HCT116 (cell line): ENCODE measurements around the gene DYRK1B. TPM values are rescaled to one million over a fixed set of nuclear protein-coding genes. Genes with fewer than 3 reads are reported as not detected.

Source experiments
- ATAC-seq: fragments of 200-7000 bp; cut with Tn5 transposase; 2 replicates; pipeline ENCODE4 v1.9.1; 2020; ENCODE audit warnings: mild to moderate bottlenecking, moderate library complexity
- BruUV-seq: library from RNA; stranded (reverse); fragments of 400-500 nt; replicated peaks from 2 replicates; lab custom pipeline; 2021; lab: Mats Ljungman, UMichigan
- CTCF ChIA-PET: fragments of 300-600 bp; sonication (Branson Sonifier 250); formaldehyde crosslinking; loops from one replicate; lab custom pipeline; 2021; ENCODE audit warnings: antibody characterized with exemption; lab: Charles Lee
- POLR2A ChIA-PET: fragments of 300-600, 350-600 bp; sonication (Branson Sonifier 250); formaldehyde crosslinking; loops from one replicate; lab custom pipeline; 2021; ENCODE audit warnings: antibody characterized with exemption; lab: Charles Lee
- RAD21 ChIA-PET, 2 experiments: fragments of 300-600 bp; sonication (Branson Sonifier 250); formaldehyde crosslinking; loops; one replicate each; lab custom pipeline; 2023; ENCODE audit warnings: low total read pairs in 2 of 2; ENCODE audit not compliant: uncharacterized antibody in 2 of 2, unreplicated experiment in 2 of 2, low non-redundant PET in 1 of 2; lab: Charles Lee
- DNase-seq: peaks from one replicate; pipeline ENCODE4 v3.0.0-alpha.2; 2010; ENCODE audit warnings: low read depth, low spot score
- H2AFZ ChIP-seq: fragments of 200-600 bp; shearing (Covaris generic), sonication (generic); 2 replicates; pipeline ENCODE4 v1.6.1; 2017; ENCODE audit warnings: low read depth, mixed run types, mixed read lengths, antibody characterized with exemption, low read length; ENCODE audit not compliant: poor library complexity, severe bottlenecking
- H3K27ac ChIP-seq: 2 replicates; pipeline ENCODE4 v1.5.1; 2012; ENCODE audit warnings: low read depth, low read length
- H3K27me3 ChIP-seq: fragments of 200-600 bp; sonication (generic); 2 replicates; pipeline ENCODE4 v1.6.1; 2016; ENCODE audit warnings: mixed run types, low read length, mixed read lengths; ENCODE audit not compliant: insufficient read depth
- H3K36me3 ChIP-seq, 2 experiments: fragments of 200-500 bp in 1 of 2; fragments of 200-600 bp in 1 of 2; sonication (Bioruptor generic) in 1 of 2; sonication (generic) in 1 of 2; 2 replicates each; pipeline versions ENCODE4 v1.5.1 to v1.6.1; 2014 to 2016; ENCODE audit warnings: low read length in 2 of 2, inconsistent platforms in 1 of 2, mixed read lengths in 1 of 2, mixed run types in 1 of 2; ENCODE audit not compliant: insufficient read depth in 2 of 2, control insufficient read depth in 1 of 2
- H3K4me1 ChIP-seq, 2 experiments: fragments of 200-600 bp in 1 of 2; sonication (generic) in 1 of 2; 2 replicates each; pipeline versions ENCODE4 v1.5.1 to v1.6.1; 2012 to 2017; ENCODE audit warnings: low read length in 2 of 2, inconsistent platforms in 1 of 2, mild to moderate bottlenecking in 1 of 2, mixed read lengths in 1 of 2, mixed run types in 1 of 2, moderate library complexity in 1 of 2; ENCODE audit not compliant: insufficient read depth in 2 of 2, control insufficient read depth in 1 of 2
- H3K4me2 ChIP-seq: fragments of 200-600 bp; sonication (generic); 2 replicates; pipeline ENCODE4 v1.6.1; 2017; ENCODE audit warnings: mixed run types, low read length, mixed read lengths
- H3K4me3 ChIP-seq, 2 experiments: fragments of 200-600 bp in 1 of 2; sonication (generic) in 1 of 2; replicated peaks in 1 of 2; 2 replicates each; pipeline ENCODE4 v1.5.1; 2011 to 2016; ENCODE audit warnings: low read length in 2 of 2, control low read depth in 1 of 2, low read depth in 1 of 2, mild to moderate bottlenecking in 1 of 2, mixed read lengths in 1 of 2, mixed run types in 1 of 2
- H3K79me2 ChIP-seq: fragments of 200-600 bp; sonication (generic); 2 replicates; pipeline ENCODE4 v1.6.1; 2017; ENCODE audit warnings: mild to moderate bottlenecking, mixed run types, low read length, moderate library complexity, mixed read lengths; ENCODE audit not compliant: insufficient read depth
- H3K9ac ChIP-seq: fragments of 200-600 bp; sonication (generic); 2 replicates; pipeline ENCODE4 v1.6.1; 2016; ENCODE audit warnings: low read length, mixed read lengths
- H3K9me2 ChIP-seq: fragments of 200-600 bp; sonication (generic), shearing (Covaris generic); 2 replicates; pipeline ENCODE4 v1.6.1; 2017; ENCODE audit warnings: mixed run types, mild to moderate bottlenecking, moderate library complexity; ENCODE audit not compliant: insufficient read depth
- H3K9me3 ChIP-seq, 2 experiments: fragments of 200-500 bp in 1 of 2; fragments of 200-600 bp in 1 of 2; sonication (Bioruptor generic) in 1 of 2; sonication (generic) in 1 of 2; 2 replicates each; pipeline ENCODE4 v1.6.1; 2014 to 2017; ENCODE audit warnings: low read length in 2 of 2, mixed read lengths in 2 of 2, inconsistent platforms in 1 of 2, low read depth in 1 of 2, mild to moderate bottlenecking in 1 of 2, mixed run types in 1 of 2, moderate library complexity in 1 of 2; ENCODE audit not compliant: control insufficient read depth in 1 of 2, insufficient read depth in 1 of 2
- H4K20me1 ChIP-seq: fragments of 200-600 bp; sonication (generic), shearing (Covaris generic); 2 replicates; pipeline ENCODE4 v1.6.1; 2017; ENCODE audit warnings: mixed run types, mild to moderate bottlenecking, moderate library complexity; ENCODE audit not compliant: insufficient read depth
- CBX3 ChIP-seq: IDR thresholded peaks from 2 replicates; pipeline ENCODE4 v1.6.1; 2012; ENCODE audit warnings: low read depth
- CEBPB ChIP-seq: IDR thresholded peaks from 2 replicates; pipeline ENCODE4 v1.6.1; 2012; ENCODE audit warnings: low read depth
- EGR1 ChIP-seq: IDR thresholded peaks from 2 replicates; pipeline ENCODE4 v1.6.1; 2012; ENCODE audit warnings: low read depth
- ELF1 ChIP-seq: IDR thresholded peaks from 2 replicates; pipeline ENCODE4 v1.6.1; 2012; ENCODE audit warnings: low read depth, borderline replicate concordance
- EZH2 ChIP-seq: fragments of 200-600 bp; sonication (generic); IDR thresholded peaks from 2 replicates; pipeline ENCODE4 v1.6.1; 2017; ENCODE audit warnings: antibody characterized with exemption, mixed run types
- JUND ChIP-seq: IDR thresholded peaks from 2 replicates; pipeline ENCODE4 v1.6.1; 2012
- POLR2AphosphoS5 ChIP-seq: IDR thresholded peaks from 2 replicates; pipeline ENCODE4 v1.6.1; 2011; ENCODE audit warnings: mild to moderate bottlenecking, low read depth, low read length, moderate library complexity
- RAD21 ChIP-seq: IDR thresholded peaks from 2 replicates; pipeline ENCODE4 v1.6.1; 2012; ENCODE audit warnings: low read depth, mild to moderate bottlenecking
- SIN3A ChIP-seq: IDR thresholded peaks from 2 replicates; pipeline ENCODE4 v1.6.1; 2012; ENCODE audit warnings: low read depth
- SP1 ChIP-seq: IDR thresholded peaks from 2 replicates; pipeline ENCODE4 v1.6.1; 2012; ENCODE audit warnings: low read depth
- SRF ChIP-seq: IDR thresholded peaks from 2 replicates; pipeline ENCODE4 v1.6.1; 2012; ENCODE audit warnings: low read depth
- ZNF274 ChIP-seq: fragments of 200-500 bp; sonication (Bioruptor generic); IDR thresholded peaks from 2 replicates; pipeline ENCODE4 v1.6.1; 2014; ENCODE audit warnings: mild to moderate bottlenecking, low read depth, low read length, inconsistent platforms
- intact Hi-C: fragments of 100-400 bp; cut with micrococcal nuclease; formaldehyde crosslinking; loops from 2 replicates; pipeline ENCODE4 v1.10.0; 2022
- total RNA-seq: library from RNA; stranded (reverse); gene quantifications from one replicate; pipeline ENCODE4 v1.2.1, GENCODE V29; 2021; ENCODE audit not compliant: unreplicated experiment
- TF ChIP-seq, protein P1 (sequence below): IDR thresholded peaks from 2 replicates; pipeline ENCODE4 v1.6.1; 2012
- TF ChIP-seq, protein P2 (sequence below): IDR thresholded peaks from 2 replicates; pipeline ENCODE4 v1.6.1; 2012

Gene DYRK1B
- total RNA-seq, 1 experiment from 2014 or later = 7.3 TPM

DNA sequence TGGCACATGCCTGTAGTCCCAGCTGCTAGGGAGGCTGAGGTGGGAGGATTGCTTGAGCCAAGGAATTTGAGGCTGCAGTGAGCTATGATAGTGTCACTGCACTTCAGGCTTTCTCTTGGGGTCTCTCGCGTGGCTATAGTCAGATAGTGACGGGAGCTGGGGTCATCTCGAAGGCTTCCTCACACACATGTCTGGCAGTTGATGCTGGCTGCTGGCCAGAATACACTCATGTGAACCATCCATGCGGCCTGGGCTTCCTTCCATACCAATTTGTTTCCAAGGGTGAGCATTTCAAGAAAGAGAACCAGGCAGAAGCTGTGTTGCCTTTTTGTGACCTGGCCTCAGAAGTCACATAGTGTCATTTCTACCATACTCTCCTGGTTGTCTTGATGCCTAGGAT lies 28.9 kb downstream of the DYRK1B start:
- no TSS peak for BruUV-seq
- Histone ChIP-seq H2AFZ (no peak overlapping the region), H3K79me2 (no peaks in the 10 kb centered on the region), H3K4me1 (peaks cover 0 to 4% of the 10 kb centered on the region in 2 experiments; a peak in 1 of 4 replicates), H3K9ac (no peak overlapping the region), H3K4me3 (no peak overlapping the region), H4K20me1 (no peaks in the 10 kb centered on the region), H3K4me2 (no peak overlapping the region), H3K27me3 (peaks cover 5% of the 10 kb centered on the region; the same call in 1 of the 2 replicates), H3K36me3 (no peaks in the 10 kb centered on the region), H3K9me2 (no peaks in the 10 kb centered on the region), H3K9me3 (no peaks in the 10 kb centered on the region), H3K27ac (no peak overlapping the region)
- ChIA-PET CTCF (interaction anchor here (2.1 kb wide), 1 partner anchor 12 kb away, joined by 11 read pairs; no protein-coding TSS in a partner anchor), POLR2A (no interaction called here), RAD21 (no interaction called here)
- ATAC-seq (no peak), DNase-seq (no peak)
- TF ChIP-seq CEBPB = no peak
- intact Hi-C loops = no loop called here

DNA sequence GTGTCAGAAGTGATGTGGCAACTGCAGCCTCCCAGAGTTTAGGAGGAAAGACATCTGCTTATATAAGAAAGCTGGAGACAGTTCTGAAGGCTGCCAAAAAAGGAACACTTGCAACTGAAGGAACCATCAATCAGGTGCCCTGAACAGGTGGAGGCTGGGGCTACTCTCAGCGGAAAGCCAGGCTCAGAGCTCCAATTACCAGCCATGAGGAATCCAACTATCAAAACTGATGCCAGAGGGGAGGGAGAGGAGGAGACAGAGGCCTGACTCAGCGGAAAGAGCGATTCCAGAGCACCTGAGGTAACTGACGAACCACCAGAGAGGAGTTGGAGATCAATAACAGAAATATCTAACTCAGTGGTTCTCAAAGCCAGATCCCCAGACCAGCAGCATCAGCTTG lies 31.0 kb downstream of the DYRK1B start:
- Histone ChIP-seq H3K4me3 (no peak overlapping the region), H3K9ac (no peak overlapping the region), H3K4me1 (no peaks in the 10 kb centered on the region), H3K36me3 (no peaks in the 10 kb centered on the region), H3K4me2 (no peak overlapping the region), H2AFZ (no peak overlapping the region), H3K27me3 (peaks cover 6% of the 10 kb centered on the region), H4K20me1 (no peaks in the 10 kb centered on the region), H3K79me2 (no peaks in the 10 kb centered on the region), H3K9me2 (no peaks in the 10 kb centered on the region), H3K9me3 (no peaks in the 10 kb centered on the region), H3K27ac (no peak overlapping the region)
- BruUV-seq = no TSS peak
- POLR2A ChIA-PET = no interaction called here
- DNase-seq = no peak
- RAD21 ChIA-PET = no interaction called here
- no peak for ATAC-seq
- TF ChIP-seq, protein P1, sequence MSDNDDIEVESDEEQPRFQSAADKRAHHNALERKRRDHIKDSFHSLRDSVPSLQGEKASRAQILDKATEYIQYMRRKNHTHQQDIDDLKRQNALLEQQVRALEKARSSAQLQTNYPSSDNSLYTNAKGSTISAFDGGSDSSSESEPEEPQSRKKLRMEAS = no peak
- TF ChIP-seq POLR2AphosphoS5 = no peak
- TF ChIP-seq ZNF274 = no peak
- TF ChIP-seq EGR1 = no peak
- no peak for TF ChIP-seq CBX3
- no peak for TF ChIP-seq RAD21
- TF ChIP-seq SIN3A = no peak
- no peak for TF ChIP-seq ELF1
- no peak for TF ChIP-seq SP1
- TF ChIP-seq, protein P2, sequence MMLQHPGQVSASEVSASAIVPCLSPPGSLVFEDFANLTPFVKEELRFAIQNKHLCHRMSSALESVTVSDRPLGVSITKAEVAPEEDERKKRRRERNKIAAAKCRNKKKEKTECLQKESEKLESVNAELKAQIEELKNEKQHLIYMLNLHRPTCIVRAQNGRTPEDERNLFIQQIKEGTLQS = no peak
- no peak for TF ChIP-seq JUND
- TF ChIP-seq EZH2 = no peak
- TF ChIP-seq SRF = no peak
- intact Hi-C loops = no loop called here
- CTCF ChIA-PET = interaction anchor here (2.3 kb wide), 1 partner anchor 10 kb away, joined by 14 read pairs; no protein-coding TSS in a partner anchor
